Stomach (tissue), 9 donors: ENCODE data around the gene ISCA2. TPM values are rescaled to one million over a fixed set of nuclear protein-coding genes. Genes with fewer than 3 reads are reported as not detected.
A peak's percentile ranks its signal among the peaks of the same experiment; 100 is the strongest.

Experiments used
- DNase-seq, 2 donors: peaks; one replicate each; pipeline versions ENCODE4 v3.0.0 to v3.0.0-alpha.2; 2013 to 2019
- H3K27ac ChIP-seq, 5 donors: fragments of 200-600 bp in 4 of 5; sonication (generic) in 4 of 5; one replicate each; pipeline ENCODE4 v1.5.1; 2013 to 2019; ENCODE audit warnings: mild to moderate bottlenecking in 1 of 5, moderate library complexity in 1 of 5
- H3K27me3 ChIP-seq, 3 donors: fragments of 200-600 bp; sonication (generic); one replicate each; pipeline ENCODE4 v1.5.1; 2017 to 2019; ENCODE audit warnings: mixed run types in 1 of 3
- H3K36me3 ChIP-seq, 4 donors: fragments of 200-600 bp; sonication (generic); 1 replicate in 3 of 4; 2 replicates in 1 of 4; pipeline ENCODE4 v1.5.1; 2016 to 2019
- H3K4me1 ChIP-seq, 4 donors: fragments of 200-600 bp; sonication (generic); one replicate each; pipeline ENCODE4 v1.5.1; 2016 to 2019
- H3K4me3 ChIP-seq, 4 donors: fragments of 200-600 bp; sonication (generic) in 3 of 4; one replicate each; pipeline ENCODE4 v1.5.1; 2016 to 2019; ENCODE audit warnings: mild to moderate bottlenecking in 1 of 4
- H3K9me3 ChIP-seq, 4 donors: fragments of 200-600 bp; sonication (generic); one replicate each; pipeline ENCODE4 v1.5.1; 2016 to 2019
- EP300 ChIP-seq: sonication (generic); formaldehyde crosslinking; IDR thresholded peaks from one replicate; pipeline ENCODE4 v1.6.1; 2017; ENCODE audit warnings: antibody characterized with exemption
- POLR2A ChIP-seq, 4 donors: fragments of 450-650 bp; IDR thresholded peaks; one replicate each; pipeline ENCODE4 v1.6.1; 2016; ENCODE audit warnings: antibody characterized with exemption in 4 of 4, control low read depth in 2 of 4, mild to moderate bottlenecking in 1 of 4, moderate library complexity in 1 of 4
- POLR2AphosphoS5 ChIP-seq, 3 donors: sonication (generic); formaldehyde crosslinking; IDR thresholded peaks; one replicate each; pipeline ENCODE4 v1.6.1; 2016; ENCODE audit warnings: antibody characterized with exemption in 3 of 3
- WGBS, 5 donors: extraction: QIAGEN DNeasy Blood & Tissue Kit in 3 of 5; methylation state at CpG; one replicate each; pipeline versions ENCODE4 v1.1.5 to v1.1.7; 2013 to 2018; 5-methylcytosine and 5-hydroxymethylcytosine counted together
- intact Hi-C: fragments of 100-400 bp; cut with DNase I; formaldehyde crosslinking; loops from one replicate; pipeline ENCODE4 v1.15.1; 2023; ENCODE audit warnings: low total_unique reads
- polyA plus RNA-seq, 3 donors: library from polyadenylated mRNA; stranded (reverse); fragments of 200-250 nt; gene quantifications; one replicate each; pipeline ENCODE4 v1.2.3, GENCODE V29; 2013
- total RNA-seq, 5 donors: library from RNA; depleted of rRNA; stranded (reverse); fragments of >200 nt; gene quantifications; one replicate each; pipeline versions ENCODE4 v1.1.0 to v1.2.3, GENCODE V29; 2014 to 2016
- TF ChIP-seq, protein P1 (sequence below), 7 experiments: fragments of 450-650 bp in 4 of 7; fragments of 200-600 bp in 3 of 7; sonication (generic) in 3 of 7; IDR thresholded peaks; one replicate each; pipeline ENCODE4 v1.5.1; 2016 to 2019; ENCODE audit warnings: antibody characterized with exemption in 7 of 7, control low read depth in 2 of 7, mild to moderate bottlenecking in 1 of 7
- donor health status: healthy with polysubstance abuse.
- donor health status: Bipolar disorder and iron deficiency.
- donor health status: healthy.

ISCA2 gene
- total and polyA plus RNA-seq, 8 donors = 15.2 to 34.3 (median 25.0) TPM; not detected in 2

GRCh38 chr14:74475678-74476077, 17.9 kb upstream of the ISCA2 start:
- Histone ChIP-seq H3K27ac (no peak overlapping the region), H3K4me1 (no peaks in the 10 kb centered on the region), H3K9me3 (no peaks in the 10 kb centered on the region), H3K27me3 (no peaks in the 10 kb centered on the region), H3K36me3 (peaks cover 21 to 78% (median 72%) of the 10 kb centered on the region in 4 donors), H3K4me3 (no peak overlapping the region)
- TF ChIP-seq, protein P1, sequence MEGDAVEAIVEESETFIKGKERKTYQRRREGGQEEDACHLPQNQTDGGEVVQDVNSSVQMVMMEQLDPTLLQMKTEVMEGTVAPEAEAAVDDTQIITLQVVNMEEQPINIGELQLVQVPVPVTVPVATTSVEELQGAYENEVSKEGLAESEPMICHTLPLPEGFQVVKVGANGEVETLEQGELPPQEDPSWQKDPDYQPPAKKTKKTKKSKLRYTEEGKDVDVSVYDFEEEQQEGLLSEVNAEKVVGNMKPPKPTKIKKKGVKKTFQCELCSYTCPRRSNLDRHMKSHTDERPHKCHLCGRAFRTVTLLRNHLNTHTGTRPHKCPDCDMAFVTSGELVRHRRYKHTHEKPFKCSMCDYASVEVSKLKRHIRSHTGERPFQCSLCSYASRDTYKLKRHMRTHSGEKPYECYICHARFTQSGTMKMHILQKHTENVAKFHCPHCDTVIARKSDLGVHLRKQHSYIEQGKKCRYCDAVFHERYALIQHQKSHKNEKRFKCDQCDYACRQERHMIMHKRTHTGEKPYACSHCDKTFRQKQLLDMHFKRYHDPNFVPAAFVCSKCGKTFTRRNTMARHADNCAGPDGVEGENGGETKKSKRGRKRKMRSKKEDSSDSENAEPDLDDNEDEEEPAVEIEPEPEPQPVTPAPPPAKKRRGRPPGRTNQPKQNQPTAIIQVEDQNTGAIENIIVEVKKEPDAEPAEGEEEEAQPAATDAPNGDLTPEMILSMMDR (IDR thresholded peaks at IDR 0.05) = no peak
- TF ChIP-seq POLR2AphosphoS5 (IDR thresholded peaks at IDR 0.05) (no peak), POLR2A (IDR thresholded peaks at IDR 0.05) (no peak), EP300 (no peak)
- DNase-seq = no peak
- WGBS, 5 donors = 52 to 79% (median 60%) methylated on average over 3 of the region's 3 CpGs
- intact Hi-C loops = no loop called here

DNA sequence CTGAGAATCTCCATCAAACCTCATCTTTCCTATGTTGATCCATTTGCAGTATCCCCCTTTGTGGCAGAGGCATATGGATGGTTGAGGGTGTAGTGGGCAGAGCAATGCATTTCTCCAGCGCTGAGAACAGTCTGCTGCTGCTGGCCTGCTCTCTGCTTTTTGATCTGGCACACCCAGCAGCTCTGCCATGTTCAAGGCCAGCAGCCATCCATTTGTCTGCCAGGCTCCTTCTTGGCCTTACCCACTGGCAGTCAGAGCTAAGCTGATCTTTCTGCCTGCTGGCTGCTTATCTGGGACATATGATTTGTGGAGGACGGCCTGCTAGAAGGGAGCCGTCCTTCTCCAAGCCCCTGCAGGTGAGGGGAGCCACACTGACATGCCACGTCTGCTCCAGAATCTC, 17.5 kb upstream of the ISCA2 start:
- Histone ChIP-seq H3K9me3 (no peaks in the 10 kb centered on the region), H3K4me3 (no peak overlapping the region), H3K36me3 (peaks cover 26 to 78% (median 73%) of the 10 kb centered on the region in 4 donors), H3K27me3 (no peaks in the 10 kb centered on the region), H3K4me1 (no peaks in the 10 kb centered on the region), H3K27ac (no peak overlapping the region)
- intact Hi-C loops = no loop called here
- WGBS, 5 donors = 84 to 92% (median 88%) methylated on average over 3 to 4 of the region's 4 CpGs
- DNase-seq = no peak
- no peak for TF ChIP-seq POLR2AphosphoS5 (IDR thresholded peaks at IDR 0.05)
- TF ChIP-seq, protein P1 (IDR thresholded peaks at IDR 0.05) = no peak
- TF ChIP-seq POLR2A (IDR thresholded peaks at IDR 0.05) = no peak
- no peak for TF ChIP-seq EP300

DNA sequence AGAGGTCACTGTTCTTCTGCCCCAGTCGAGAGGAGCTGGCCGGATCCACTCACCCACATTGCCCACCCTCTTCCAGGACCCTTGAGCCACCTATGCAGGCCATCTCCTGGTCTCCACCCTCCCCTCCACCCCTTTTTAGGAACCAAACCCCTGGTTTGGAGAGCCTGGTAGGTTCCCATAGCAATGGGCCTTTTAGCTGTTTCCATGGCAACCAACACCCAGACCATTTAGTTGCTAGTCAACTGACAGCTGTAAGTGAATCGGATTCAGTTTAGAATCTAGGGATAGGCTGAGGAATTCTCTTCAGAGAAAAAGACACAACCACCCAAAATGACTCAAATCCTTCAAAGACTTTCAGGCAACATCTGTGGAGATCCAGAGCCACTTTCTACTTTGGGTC, 17.0 kb upstream of the ISCA2 start:
- Histone ChIP-seq H3K27me3 (no peaks in the 10 kb centered on the region), H3K36me3 (peaks cover 31 to 81% (median 73%) of the 10 kb centered on the region in 4 donors), H3K9me3 (no peaks in the 10 kb centered on the region), H3K4me3 (no peak overlapping the region), H3K27ac (no peak overlapping the region), H3K4me1 (no peaks in the 10 kb centered on the region)
- intact Hi-C loops = no loop called here
- TF ChIP-seq POLR2AphosphoS5 (IDR thresholded peaks at IDR 0.05) (no peak), EP300 (no peak), POLR2A (IDR thresholded peaks at IDR 0.05) (no peak)
- TF ChIP-seq, protein P1 (IDR thresholded peaks at IDR 0.05) = no peak
- 81 to 95% (median 91%) methylated on average over 3 of the region's 3 CpGs for WGBS, 5 donors
- DNase-seq = no peak

DNA sequence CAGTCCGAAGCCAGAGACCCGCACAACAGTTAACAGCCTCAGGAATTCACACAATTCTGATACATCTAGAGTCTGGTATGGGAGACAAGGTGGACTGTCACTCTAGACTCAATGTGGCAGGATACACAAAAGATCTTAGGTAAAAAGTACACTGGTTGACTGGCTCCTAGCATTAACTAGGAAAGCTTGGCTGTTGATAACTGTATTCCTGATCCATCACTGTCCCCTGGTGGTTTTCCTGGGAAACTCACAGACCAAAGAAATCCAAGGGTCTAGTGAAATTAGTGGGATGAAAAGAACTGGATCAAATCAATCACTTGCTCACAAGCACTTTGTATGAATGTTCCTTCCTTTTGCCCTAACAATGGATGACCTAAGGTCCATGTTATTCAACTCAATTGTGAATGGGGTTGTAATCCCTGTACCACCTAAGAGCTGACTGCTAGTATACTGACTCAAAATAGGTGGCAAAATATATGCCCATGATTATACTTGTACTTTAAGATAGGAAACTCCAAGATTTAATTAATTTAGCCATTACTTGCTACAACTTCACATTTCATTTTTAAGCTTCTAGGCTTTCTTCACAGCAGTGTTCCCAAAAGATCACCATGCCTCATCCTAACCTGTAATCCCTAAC, 14.4 kb upstream of the ISCA2 start:
- no peak overlapping the region for H3K27ac ChIP-seq
- H3K27me3 ChIP-seq = no peaks in the 10 kb centered on the region
- H3K4me3 ChIP-seq = no peak overlapping the region
- H3K36me3 ChIP-seq = peaks cover 44 to 96% (median 90%) of the 10 kb centered on the region in 4 donors
- WGBS, 5 donors = 95 to 98% (median 96%) methylated on average over 2 of the region's 2 CpGs
- DNase-seq = peak in 1 of 2 donors; percentile 59
- intact Hi-C loops = no loop called here
- H3K9me3 ChIP-seq = no peaks in the 10 kb centered on the region
- no peak for TF ChIP-seq POLR2A (IDR thresholded peaks at IDR 0.05)
- TF ChIP-seq, protein P1 (IDR thresholded peaks at IDR 0.05) = peak in 5 of 7 experiments; percentile 32 to 54 (median 34)
- no peaks in the 10 kb centered on the region for H3K4me1 ChIP-seq
